GM19240 (cell line): ENCODE results near the gene COPS2.
"Not testable (repeated sequence)": the region's sequence is repeated elsewhere in the genome, so short reads cannot be mapped to it uniquely, and the experiment has no call there.

Experiments used
- DNase-seq: peaks from one replicate; pipeline ENCODE4 v3.0.0; 2011; ENCODE audit warnings: low spot score; ENCODE audit not compliant: insufficient read length

The COPS2 gene

DNA sequence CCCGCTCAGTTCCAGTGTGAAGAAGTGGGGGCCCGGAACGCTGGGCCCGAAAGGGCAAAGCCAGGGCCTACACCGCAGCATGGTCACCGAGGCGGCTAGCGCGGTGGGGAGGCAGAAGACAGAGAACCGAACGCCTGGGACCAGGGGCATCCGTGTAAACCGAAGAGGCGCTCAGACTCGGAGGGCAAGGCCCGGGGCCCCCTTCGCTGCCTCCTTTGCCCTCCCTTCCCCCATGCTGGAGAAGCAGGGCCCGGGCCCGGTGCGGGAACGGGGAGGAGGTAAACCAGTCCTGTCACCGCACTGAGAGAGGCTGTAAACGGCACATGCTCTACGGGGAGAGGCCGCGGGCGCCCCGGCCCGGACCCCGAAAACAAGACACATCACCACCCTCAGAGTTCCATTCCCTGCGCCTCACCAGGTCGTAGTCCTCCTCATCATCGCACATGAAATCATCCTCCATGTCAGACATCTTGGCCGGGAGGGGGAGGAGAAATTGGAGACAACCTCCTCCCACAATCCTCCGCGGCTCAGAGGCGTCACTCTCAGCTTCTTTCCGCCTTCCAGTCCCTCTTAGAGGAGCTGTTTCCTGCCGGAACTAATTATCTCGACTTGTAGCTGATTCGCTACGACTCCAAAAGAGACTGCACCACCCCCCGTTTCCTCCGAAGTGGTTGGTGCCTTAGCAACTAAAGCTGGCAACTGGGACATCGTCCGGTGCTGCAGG, at the start of gene COPS2:
Gene COPS2 (minus strand): TSS at position 490 of the 724 bp plus-strand sequence. CDS start 21 bp downstream, at position 469.
- DNase-seq: peak; percentile 45

DNA sequence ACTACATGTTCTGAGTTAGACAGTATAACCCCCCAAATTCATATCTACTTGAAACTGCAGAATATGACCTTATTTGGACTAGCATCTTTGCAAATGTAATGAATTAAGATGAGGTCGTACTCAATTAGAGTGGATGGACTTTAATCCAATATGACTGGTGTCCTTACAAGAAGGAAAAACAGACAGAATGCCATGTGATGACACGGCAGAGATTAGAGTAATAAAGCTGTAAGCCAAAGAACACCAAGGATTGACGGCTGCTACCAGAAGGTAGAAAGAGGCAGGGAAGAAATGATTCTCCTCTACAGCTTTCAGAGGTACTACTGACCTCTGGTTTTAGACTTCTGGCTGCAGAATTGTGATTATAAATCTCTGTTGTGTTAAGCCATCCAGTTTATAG, 44.9 kb upstream of the COPS2 start:
- no peak for DNase-seq

DNA sequence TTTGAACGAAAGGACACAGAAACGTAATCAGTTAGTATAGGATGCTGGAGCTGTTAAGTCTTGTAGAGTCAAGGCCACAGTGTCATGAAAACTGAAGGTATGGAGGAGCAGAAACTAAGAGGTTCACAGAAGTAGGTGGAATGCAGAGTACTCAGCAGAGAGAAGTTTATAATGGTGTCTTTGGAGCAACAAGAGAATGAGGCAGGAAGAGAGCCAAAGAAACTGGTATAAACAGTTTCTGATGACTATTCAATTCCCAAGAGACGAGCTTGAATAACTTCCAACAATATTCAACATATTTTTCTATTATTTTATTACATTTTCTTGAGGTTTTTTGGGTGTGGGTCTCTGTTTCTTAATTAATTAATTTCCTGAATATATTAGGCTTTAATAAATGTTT, 44.3 kb upstream of the COPS2 start:
- DNase-seq: no peak

DNA sequence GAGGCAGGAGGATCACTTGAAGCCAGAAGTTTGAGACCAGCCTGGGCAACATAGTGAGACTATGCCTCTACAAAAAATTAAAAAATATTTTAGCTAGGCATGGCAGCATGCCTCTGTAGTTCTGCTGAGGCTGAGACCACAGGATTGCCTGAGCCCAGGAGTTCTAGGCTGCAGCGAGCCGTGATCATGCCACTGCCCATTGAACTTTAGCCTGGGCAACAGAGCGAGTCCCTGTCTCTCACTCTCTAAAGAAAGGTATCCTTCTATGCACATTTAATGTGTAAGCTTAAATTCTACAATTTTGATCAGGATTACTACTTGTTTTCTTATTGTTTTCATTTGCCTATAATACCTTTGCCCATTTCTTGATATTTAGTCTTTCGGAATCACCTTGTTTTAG, 41.5 kb upstream of the COPS2 start:
- no peak for DNase-seq

DNA sequence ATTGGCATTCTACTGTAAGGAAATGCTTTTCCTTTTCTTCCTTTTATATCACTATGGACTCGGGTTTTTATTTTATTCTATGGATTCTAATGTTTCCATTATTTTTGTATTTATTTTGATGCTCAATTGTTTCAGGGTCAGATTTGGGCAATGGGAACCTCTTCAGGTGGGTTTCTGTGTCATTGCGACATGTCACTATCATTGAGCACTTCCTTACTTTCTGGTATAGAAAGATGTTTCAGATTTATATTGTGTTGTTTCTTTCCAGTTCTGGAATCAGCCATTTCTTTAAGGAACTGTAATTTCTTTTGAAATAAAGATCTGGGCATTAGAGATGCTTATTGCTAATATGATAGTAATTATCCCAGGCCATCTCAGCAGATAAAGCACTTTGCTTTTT, 36.5 kb upstream of the COPS2 start:
- DNase-seq: no peak

DNA sequence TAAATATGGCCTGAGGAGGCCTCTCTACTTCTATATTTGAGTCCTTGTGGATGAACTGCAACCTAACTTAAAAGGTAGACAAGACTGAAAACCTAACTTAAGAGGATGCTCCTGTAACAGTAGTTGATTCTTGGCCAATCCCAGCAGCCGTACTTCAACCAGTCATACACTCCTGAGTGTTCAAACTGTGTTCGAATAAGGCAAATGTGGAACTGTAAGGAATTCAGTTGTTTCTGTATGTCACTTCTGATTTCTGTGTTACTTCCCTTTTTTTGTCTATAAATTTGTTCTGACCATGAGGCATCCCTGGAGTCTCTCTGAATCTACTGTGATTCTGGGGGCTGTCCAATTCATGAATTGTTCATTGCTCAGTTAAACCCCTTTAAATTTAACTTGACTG, 35.2 kb upstream of the COPS2 start:
- DNase-seq: no peak

DNA sequence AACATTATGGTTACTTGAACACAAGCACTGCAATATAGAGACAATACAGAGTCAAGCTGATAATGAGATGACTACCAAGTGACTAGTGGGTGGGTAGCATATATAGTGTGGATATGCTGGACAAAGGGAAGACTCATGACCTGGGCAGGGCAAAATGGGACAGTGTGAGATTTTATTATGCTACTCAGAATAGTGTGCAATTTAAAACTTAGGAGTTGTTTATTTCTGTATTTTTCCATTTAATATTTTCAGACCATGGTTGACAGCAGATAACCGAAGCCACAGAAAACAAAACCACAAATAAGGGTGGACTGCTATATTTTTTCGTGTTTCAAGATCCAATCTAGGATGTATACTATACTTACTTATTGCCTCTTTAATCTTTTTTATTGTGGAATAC, 34.2 kb upstream of the COPS2 start:
- no peak for DNase-seq

DNA sequence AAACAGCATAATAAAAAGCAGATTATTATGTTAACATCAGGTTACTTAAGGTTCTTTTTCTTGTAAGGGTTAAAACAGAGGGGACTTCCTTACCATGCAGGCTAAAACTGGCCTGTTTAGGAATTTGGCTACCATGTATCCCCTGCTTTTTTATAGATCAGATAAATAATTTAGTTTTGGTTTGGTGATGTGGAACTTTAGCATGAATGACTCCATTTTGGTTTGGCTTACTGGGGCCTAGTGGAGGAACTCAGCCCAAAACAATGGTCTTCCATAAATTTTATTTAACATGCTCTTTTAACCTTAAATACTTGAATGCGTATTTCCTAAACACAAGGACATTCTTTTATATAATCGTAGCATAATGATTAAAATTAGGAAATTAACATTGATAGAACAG, 33.5 kb upstream of the COPS2 start:
- no peak for DNase-seq

DNA sequence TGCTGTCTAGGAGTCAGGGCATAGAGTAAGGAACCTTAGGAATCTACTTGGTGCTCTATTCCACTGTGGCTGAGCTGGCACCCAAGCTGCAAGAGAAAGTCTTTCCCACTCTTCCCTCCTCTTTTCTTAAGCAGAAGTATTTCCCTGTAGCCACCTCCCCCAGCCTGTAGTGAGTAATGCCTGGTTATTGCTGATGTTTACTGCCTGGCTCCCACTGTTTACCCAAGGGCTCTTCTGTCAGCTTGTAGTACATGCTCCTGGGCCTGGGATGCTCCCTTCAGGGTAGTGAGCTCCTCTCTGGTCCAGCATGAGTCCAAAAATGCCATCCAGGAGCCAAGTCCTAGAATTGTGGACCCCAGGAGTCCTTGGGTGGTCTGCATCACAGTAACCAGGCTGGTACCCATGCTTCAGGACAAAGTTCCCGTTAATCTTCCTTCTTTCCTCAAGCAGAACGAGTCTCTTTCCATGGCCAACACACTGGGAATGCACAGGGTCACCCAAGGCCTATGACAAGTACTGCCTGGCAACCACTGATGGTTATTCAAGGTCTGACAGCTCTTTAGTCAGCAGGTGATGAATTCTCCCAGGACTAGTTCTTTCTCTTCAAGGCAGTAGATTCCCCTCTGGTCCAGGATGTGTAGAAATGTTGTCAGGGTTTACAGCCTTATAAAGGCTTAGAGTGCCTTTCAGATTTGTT, 32.3 kb upstream of the COPS2 start:
- no peak for DNase-seq

DNA sequence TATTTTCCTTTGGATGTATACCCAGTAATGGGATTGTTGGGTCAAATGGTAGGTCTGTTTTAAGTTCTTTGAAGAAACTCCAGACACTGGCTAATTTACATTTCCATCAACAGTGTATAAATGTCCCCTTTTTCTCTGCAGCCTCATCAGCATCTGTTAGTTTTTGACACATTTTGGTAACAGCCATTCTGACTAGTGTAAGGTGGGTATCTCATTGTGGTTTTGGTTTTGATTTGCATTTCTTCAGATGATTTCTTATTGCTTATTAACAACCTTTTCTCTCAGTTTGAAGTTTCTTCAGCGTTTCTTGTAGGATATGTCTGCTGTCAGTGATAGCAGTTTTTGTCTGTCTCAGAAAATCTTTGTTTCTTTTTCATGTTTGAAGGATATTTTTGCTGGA, 30.1 kb upstream of the COPS2 start:
- no peak for DNase-seq

DNA sequence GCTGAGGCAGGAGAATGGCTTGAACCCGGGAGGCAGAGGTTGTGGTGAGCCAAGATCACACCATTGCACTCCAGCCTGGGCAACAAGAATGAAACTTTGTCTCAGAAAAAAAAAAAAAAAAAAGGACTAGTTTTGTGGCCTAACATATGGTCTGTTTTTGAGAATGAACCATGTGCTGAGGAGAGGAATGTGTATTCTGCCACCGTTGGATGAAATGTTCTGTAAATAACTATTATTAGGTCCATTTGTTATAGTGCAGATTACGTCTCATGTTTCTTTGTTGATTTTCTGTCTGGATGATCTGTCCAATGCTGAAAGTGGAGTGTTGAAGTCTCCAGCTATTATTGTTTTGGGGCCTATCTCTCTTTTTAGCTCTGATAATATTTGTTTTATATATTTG, 28.3 kb upstream of the COPS2 start:
- DNase-seq: not testable (repeated sequence)

DNA sequence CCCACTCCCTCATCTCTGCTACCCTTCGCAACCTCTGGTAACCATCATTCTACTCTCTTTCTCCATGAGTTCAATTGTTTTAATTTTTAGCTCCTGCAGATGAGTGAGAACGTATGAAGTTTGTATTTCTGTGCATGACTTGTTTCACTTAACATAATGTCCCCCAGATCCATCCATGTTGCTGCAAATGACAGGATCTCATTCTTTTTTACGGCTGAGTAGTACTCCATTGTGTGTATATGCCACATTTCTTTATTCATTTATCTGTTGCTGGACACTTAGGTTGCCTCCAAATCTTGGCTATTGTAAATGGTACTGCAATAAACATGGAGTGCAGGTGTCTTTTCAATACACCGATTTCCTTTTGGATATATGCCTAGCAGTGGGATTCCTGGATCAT, 26.7 kb upstream of the COPS2 start:
- DNase-seq: no peak

DNA sequence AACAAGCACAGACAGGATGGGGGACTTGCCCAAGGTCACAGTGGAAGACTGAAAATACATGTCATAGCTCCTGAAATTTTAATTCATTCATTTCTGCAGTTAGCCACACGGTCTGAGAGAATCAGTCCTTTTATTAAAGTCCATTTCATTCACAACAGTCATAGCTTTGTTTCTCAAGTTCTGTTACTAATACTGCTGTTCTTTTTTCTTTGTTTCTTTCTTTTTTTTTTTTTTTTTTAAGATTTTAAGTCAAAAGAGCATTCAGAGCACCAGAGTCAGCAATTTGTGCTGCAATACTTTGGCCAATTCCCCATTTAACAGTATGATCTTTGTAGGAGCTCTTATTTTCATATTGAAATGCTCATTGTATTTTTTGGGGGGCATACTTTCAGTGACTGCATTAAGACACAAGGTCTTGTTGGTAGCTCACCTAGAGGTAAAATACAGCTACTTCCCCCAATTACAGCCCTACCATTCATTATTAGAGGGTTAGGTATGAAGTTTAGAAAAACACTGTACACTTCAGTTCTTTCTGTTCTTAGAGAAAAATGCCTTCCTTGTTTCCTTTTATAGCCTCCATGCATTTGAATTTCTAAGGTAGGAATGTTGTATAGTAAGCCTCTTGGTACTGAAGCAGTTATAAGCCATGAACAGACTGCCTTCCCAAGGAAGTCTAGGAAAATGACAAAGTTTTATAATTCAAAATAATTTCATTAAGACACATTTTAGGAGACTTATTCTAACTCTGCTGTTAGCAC, 24.2 kb upstream of the COPS2 start:
- DNase-seq: no peak

DNA sequence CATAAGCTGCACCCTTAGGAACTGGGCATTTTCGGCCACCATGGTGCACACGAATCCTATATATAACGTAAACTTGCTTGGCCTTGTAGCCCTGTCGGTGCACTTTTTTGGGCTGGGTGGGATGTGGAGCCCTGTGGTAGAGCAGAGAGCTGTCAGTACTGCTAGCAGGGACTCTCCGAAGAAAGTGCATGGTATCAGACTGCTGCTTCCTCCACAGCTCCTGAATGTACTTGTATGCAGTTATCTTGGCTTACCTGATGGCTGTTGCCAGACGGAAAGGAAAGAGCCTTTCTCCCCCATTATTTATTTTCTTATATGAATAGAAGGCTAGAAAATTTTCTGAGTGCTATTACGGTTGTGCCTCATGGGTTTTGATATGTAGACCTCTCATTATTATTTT, 23.1 kb upstream of the COPS2 start:
- no peak for DNase-seq

DNA sequence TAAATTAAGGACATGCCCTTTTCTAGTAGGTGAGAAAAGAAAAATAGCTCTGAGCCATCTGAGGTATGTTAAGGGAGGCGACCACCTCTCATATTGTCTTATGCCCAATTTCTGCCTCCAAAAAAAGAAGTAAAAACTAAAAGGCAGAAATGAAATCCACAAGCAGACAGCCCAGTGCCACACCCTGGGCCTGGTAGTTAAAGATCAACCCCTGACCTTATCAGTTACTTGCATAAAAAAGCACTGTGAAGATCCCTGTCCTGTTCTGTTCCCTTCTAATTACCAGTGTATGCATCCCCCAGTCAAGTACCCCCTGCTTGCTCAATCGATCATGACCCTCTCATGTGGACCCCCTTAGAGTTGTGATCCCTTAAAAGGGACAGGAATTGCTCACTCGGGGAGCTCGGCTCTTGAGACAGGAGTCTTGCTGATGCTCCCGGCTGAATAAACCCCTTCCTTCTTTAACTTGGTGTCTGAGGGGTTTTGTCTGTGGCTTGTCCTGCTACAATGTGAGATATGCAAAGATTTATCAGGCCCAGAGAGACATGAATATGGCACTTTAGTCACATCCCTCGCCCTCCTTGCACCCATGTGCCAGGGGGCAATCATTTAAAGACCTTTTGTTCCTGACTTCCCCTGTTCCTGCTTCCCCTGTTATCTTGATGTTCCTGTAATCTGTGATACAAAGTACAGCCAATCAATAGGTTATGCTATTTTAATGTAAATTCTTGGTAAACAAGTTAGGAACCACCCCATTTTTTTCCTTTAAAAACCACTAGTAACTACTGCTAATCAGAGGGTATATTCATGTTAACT, 20.4 kb upstream of the COPS2 start:
- DNase-seq: not testable (repeated sequence)

DNA sequence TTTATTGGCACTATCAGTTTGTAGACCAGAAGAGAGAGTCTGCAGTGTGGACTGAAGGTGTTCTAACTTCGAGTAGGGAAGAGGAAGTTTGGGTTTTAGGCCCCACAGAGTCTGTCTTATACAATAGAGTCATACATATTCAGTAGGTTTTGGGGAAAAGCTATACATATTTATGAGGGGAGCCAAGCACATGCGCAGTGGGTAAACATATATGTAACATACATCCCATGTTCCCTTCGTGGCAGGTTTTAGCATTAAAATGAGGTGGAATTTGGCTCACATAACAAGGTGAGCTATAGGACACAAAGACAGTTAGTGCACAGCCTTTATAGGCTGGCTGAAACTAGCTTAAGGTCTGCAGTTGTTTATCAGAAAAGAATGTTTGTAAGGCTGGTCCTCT, 19.5 kb upstream of the COPS2 start:
- no peak for DNase-seq

DNA sequence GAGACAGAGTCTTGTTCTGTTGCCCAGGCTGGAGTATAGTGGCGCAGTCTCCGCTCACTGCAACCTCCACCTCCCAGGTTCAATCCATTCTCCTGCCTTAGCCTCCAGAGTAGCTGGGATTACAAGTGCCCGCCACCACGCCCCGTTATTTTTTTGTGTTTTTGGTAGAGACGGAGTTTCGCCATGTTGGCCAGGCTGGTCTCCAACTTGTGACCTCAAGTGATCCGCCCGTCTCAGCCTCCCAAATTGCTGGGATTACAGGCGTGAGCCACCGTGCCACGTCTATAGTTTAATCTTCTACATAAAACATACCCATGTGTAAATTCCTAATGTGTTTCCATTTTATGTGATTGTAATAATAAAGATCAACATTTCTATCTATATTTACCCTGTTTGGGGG, 16.4 kb upstream of the COPS2 start:
- DNase-seq: no peak

DNA sequence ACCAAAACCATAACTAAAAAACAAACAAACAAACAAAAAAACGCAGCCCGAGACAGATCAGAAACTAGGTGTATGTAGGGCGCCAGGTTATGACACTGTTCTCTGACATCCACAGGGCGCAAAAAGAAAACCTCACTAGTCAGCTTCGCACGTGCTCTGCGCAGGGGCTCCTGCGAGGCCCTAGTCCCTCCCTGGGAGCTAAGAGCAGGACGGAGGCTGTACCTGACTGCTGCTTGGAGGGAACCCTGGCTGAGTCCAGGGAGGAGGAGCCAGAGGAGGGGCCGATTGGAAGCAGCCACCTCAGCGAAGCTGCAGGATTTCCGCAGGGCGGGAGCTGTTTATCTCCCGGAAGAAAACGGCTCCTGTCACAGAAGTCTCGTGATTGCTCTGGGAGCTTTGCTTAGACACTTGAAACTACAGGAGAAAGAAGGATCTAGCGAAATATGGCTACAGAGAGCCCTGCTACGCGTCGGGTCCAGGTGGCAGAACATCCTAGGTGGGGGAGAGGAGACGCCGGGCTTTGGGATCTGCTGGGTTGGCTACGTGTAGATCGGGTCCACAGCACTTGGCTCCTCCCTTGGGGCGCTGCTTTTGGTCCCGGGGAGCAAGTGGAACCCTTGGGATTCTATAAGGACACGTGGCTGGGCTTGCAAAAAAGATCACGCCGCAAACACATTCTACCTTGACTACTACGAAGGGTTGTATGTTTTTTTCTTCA, 14.6 kb upstream of the COPS2 start, which contains the start of gene GALK2:
Gene GALK2 (plus strand): TSS at position 368 of the 718 bp plus-strand sequence. CDS start 76 bp downstream, at position 444.
- peak; percentile 48 for DNase-seq

DNA sequence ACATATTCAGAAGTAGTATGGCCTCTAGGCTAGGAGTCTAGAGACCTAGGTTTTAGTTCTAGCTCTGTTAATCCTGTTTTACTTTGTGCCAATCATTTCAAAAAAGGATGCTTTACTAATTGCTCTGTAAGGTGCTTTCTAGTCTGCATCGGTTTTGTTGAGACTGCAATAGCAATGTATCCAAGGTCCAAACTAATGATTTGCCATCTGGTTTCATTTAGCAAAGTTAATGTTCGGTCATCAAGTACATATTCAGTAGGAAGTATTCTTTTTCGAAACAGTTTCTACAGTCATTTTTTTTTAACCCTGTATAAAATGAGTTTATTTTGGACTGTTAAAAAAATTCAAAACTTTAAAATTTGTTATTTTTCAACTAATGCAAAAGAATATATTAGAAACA, 12.6 kb upstream of the COPS2 start:
- no peak for DNase-seq

DNA sequence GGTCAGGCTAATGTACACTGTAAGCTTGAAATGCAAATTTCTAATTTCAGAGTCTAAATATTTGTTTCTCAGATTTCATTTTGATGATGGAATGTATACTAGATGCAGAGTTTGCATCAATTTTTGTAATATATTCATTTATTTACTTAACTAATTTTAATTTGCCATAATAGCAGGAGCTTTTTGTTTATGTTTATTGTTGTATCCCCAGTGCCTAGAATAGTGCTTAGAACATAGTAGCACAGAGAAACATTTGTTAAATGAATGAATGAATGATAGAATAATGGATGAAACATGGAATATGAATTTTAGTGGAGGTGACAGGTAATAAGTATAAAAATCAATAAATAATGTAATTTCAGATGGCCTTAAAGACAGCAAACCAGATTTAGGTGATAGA, 9.5 kb upstream of the COPS2 start:
- DNase-seq: no peak

DNA sequence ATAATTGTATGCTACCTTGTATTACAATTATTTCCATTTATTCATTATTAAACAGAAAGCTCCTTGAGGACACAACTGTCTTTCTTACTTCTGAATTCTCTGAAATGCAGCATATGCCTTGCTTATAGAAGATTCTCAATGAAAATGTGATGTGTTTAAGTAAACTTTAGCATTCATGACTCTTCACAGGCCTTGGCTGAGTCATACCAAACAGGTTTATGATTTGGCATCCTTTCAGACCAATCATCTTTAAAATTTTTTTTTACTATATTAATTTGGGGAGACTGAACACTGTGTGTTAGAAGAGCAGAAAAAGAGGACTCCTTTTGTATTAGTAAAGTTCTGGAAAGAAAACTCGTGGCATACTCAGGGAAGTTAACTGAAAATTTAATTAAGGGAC, 8.3 kb upstream of the COPS2 start:
- DNase-seq: no peak
